HK-2 (cell line): ENCODE results near the gene CXorf58.

Experiments
- DNase-seq: peaks from one replicate; pipeline ENCODE4 v3.0.0-alpha.2; 2018; ENCODE audit not compliant: unreplicated experiment

CXorf58 gene

GRCh38 chrX:23900220-23900797, 7.5 kb upstream of the CXorf58 start:
- no peak for DNase-seq

GRCh38 chrX:23901060-23901459, 6.7 kb upstream of the CXorf58 start:
- peak; percentile 46 for DNase-seq

GRCh38 chrX:23901805-23902204, 6.0 kb upstream of the CXorf58 start:
- DNase-seq: peak; percentile 35

GRCh38 chrX:23902419-23902818, 5.4 kb upstream of the CXorf58 start:
- no peak for DNase-seq

GRCh38 chrX:23904096-23904495, 3.7 kb upstream of the CXorf58 start:
- DNase-seq: no peak

GRCh38 chrX:23907111-23907497, 702 bp upstream of the CXorf58 start:
- no peak for DNase-seq

GRCh38 chrX:23908219-23909004, 606 bp downstream of the CXorf58 start:
- DNase-seq: no peak

GRCh38 chrX:23911126-23911835, 3.5 kb downstream of the CXorf58 start:
- DNase-seq: no peak

- DNase-seq: no peak
Observed at GRCh38 chrX:23919148-23919547, 11.3 kb downstream of the CXorf58 start.

- DNase-seq: no peak
Observed at GRCh38 chrX:23919706-23920320, 12.0 kb downstream of the CXorf58 start.

GRCh38 chrX:23926015-23926414, 18.2 kb downstream of the CXorf58 start:
- no peak for DNase-seq

- DNase-seq: no peak
Observed at GRCh38 chrX:23930894-23931604, 23.2 kb downstream of the CXorf58 start.

- DNase-seq: no peak
Observed at GRCh38 chrX:23932046-23932445, 24.2 kb downstream of the CXorf58 start.

GRCh38 chrX:23935106-23935505, 27.3 kb downstream of the CXorf58 start:
- no peak for DNase-seq

GRCh38 chrX:23936180-23936579, 28.4 kb downstream of the CXorf58 start:
- no peak for DNase-seq

- no peak for DNase-seq
Observed at GRCh38 chrX:23937100-23937499, 29.3 kb downstream of the CXorf58 start.

GRCh38 chrX:23938690-23939089, 30.9 kb downstream of the CXorf58 start:
- DNase-seq: no peak

- no peak for DNase-seq
Observed at GRCh38 chrX:23939203-23939602, 31.4 kb downstream of the CXorf58 start.

GRCh38 chrX:23944234-23944633, 36.4 kb downstream of the CXorf58 start:
- DNase-seq: no peak

- DNase-seq: no peak
Observed at GRCh38 chrX:23945206-23945605, 37.4 kb downstream of the CXorf58 start.

GRCh38 chrX:23952391-23952790, 44.6 kb downstream of the CXorf58 start:
- DNase-seq: no peak
